ENCODE measurements around the gene RAP1GAP.

RAP1GAP gene

GRCh38 chr1:21669258-21670058, at the start of gene RAP1GAP:
Gene RAP1GAP, minus strand, starts transcription at chr1:21669357. Its CDS starts 49,325 bp downstream, at chr1:21620032.
- DNase-seq (ENCODE audit: low spot score) = no peak

GRCh38 chr1:21716169-21716568, 47.0 kb upstream of the RAP1GAP start:
- no peak for DNase-seq (ENCODE audit: low spot score)

- no peak for DNase-seq (ENCODE audit: low spot score)
Observed at GRCh38 chr1:21707891-21708290, 38.7 kb upstream of the RAP1GAP start.

- DNase-seq (ENCODE audit: low spot score) = no peak
Observed at GRCh38 chr1:21707086-21707840, 38.1 kb upstream of the RAP1GAP start.

GRCh38 chr1:21706151-21706835, 37.1 kb upstream of the RAP1GAP start:
- peak; percentile 69 for DNase-seq (ENCODE audit: low spot score)

GRCh38 chr1:21705303-21705980, 36.3 kb upstream of the RAP1GAP start:
- peak; percentile 50 for DNase-seq (ENCODE audit: low spot score)

GRCh38 chr1:21704145-21704544, 35.0 kb upstream of the RAP1GAP start:
- peak; percentile 45 for DNase-seq (ENCODE audit: low spot score)

- peak; percentile 22 for DNase-seq (ENCODE audit: low spot score)
Observed at GRCh38 chr1:21703318-21703963, 34.3 kb upstream of the RAP1GAP start.

- DNase-seq (ENCODE audit: low spot score) = no peak
Observed at GRCh38 chr1:21702780-21703179, 33.6 kb upstream of the RAP1GAP start.

- DNase-seq (ENCODE audit: low spot score) = no peak
Observed at GRCh38 chr1:21701401-21701800, 32.2 kb upstream of the RAP1GAP start.

GRCh38 chr1:21700094-21700493, 30.9 kb upstream of the RAP1GAP start:
- DNase-seq (ENCODE audit: low spot score) = no peak

GRCh38 chr1:21696931-21697330, 27.8 kb upstream of the RAP1GAP start:
- peak; percentile 78 for DNase-seq (ENCODE audit: low spot score)

GRCh38 chr1:21693732-21694131, 24.6 kb upstream of the RAP1GAP start:
- DNase-seq (ENCODE audit: low spot score) = no peak

- DNase-seq (ENCODE audit: low spot score) = no peak
Observed at GRCh38 chr1:21691739-21692138, 22.6 kb upstream of the RAP1GAP start.

- no peak for DNase-seq (ENCODE audit: low spot score)
Observed at GRCh38 chr1:21689661-21690372, 20.7 kb upstream of the RAP1GAP start.

- DNase-seq (ENCODE audit: low spot score) = no peak
Observed at GRCh38 chr1:21687081-21687529, 17.9 kb upstream of the RAP1GAP start.

- no peak for DNase-seq (ENCODE audit: low spot score)
Observed at GRCh38 chr1:21685946-21686678, 17.0 kb upstream of the RAP1GAP start.

GRCh38 chr1:21681426-21681825, 12.3 kb upstream of the RAP1GAP start:
- no peak for DNase-seq (ENCODE audit: low spot score)

- no peak for DNase-seq (ENCODE audit: low spot score)
Observed at GRCh38 chr1:21680918-21681317, 11.8 kb upstream of the RAP1GAP start.

- DNase-seq (ENCODE audit: low spot score) = no peak
Observed at GRCh38 chr1:21680381-21680780, 11.2 kb upstream of the RAP1GAP start.

Measured in COLO829 (cell line).